DND-41 (cell line): Measurements from ENCODE around the gene MTOR.

Experiments used
- ATAC-seq: fragments of 200-7000 bp; cut with Tn5 transposase; 3 replicates; pipeline ENCODE4 v1.9.1; 2021; ENCODE audit warnings: low read depth; ENCODE audit not compliant: insufficient read depth
- DNase-seq: peaks from one replicate; pipeline ENCODE4 v3.0.0-alpha.2; 2020
- H2AFZ ChIP-seq: 2 replicates; pipeline ENCODE4 v1.6.0; 2012; ENCODE audit warnings: low read depth, low read length
- H3K27ac ChIP-seq: 2 replicates; pipeline ENCODE4 v1.5.1; 2012; ENCODE audit warnings: low read length, inconsistent platforms
- H3K27me3 ChIP-seq: fragments of 200-600 bp; sonication (generic); 2 replicates; pipeline ENCODE4 v1.6.0; 2012; ENCODE audit warnings: low read length, mild to moderate bottlenecking, inconsistent platforms; ENCODE audit not compliant: insufficient read depth, poor library complexity
- H3K36me3 ChIP-seq: 2 replicates; pipeline ENCODE4 v1.5.1; 2012; ENCODE audit warnings: low read length, inconsistent platforms; ENCODE audit not compliant: insufficient read depth
- H3K4me1 ChIP-seq: 2 replicates; pipeline ENCODE4 v1.5.1; 2012; ENCODE audit warnings: mild to moderate bottlenecking, low read length; ENCODE audit not compliant: insufficient read depth
- H3K4me2 ChIP-seq: 2 replicates; pipeline ENCODE4 v1.6.0; 2012; ENCODE audit warnings: mild to moderate bottlenecking, moderate library complexity, low read length, inconsistent platforms; ENCODE audit not compliant: insufficient read depth
- H3K4me3 ChIP-seq, 2 experiments: fragments of 200-600 bp in 1 of 2; shearing (Covaris generic) in 1 of 2; 2 replicates each; pipeline ENCODE4 v1.5.1; 2012 to 2016; ENCODE audit warnings: inconsistent platforms in 2 of 2, low read length in 2 of 2, mild to moderate bottlenecking in 2 of 2, low read depth in 1 of 2, moderate library complexity in 1 of 2
- H3K79me2 ChIP-seq: 2 replicates; pipeline ENCODE4 v1.6.0; 2012; ENCODE audit warnings: low read length, inconsistent platforms; ENCODE audit not compliant: insufficient read depth
- H3K9ac ChIP-seq: 2 replicates; pipeline ENCODE4 v1.6.0; 2012; ENCODE audit warnings: low read depth, mild to moderate bottlenecking, inconsistent platforms, low read length, moderate library complexity
- H3K9me3 ChIP-seq: 2 replicates; pipeline ENCODE4 v1.5.1; 2012; ENCODE audit warnings: low read length, moderate library complexity, mild to moderate bottlenecking, inconsistent platforms; ENCODE audit not compliant: insufficient read depth, severe bottlenecking
- H4K20me1 ChIP-seq: 2 replicates; pipeline ENCODE4 v1.6.0; 2012; ENCODE audit warnings: low read length; ENCODE audit not compliant: insufficient read depth
- EZH2 ChIP-seq: IDR thresholded peaks from 3 replicates; pipeline ENCODE4 v1.6.1; 2012; ENCODE audit warnings: borderline replicate concordance, low read depth, mild to moderate bottlenecking, moderate library complexity, low read length, inconsistent platforms; ENCODE audit not compliant: severe bottlenecking
- TF ChIP-seq, protein P1 (sequence below): IDR thresholded peaks from 2 replicates; pipeline ENCODE4 v1.5.1; 2012; ENCODE audit warnings: borderline replicate concordance, low read length, moderate library complexity, mild to moderate bottlenecking; ENCODE audit not compliant: poor library complexity, severe bottlenecking; ENCODE audit errors: extremely low read depth

Gene MTOR

DNA sequence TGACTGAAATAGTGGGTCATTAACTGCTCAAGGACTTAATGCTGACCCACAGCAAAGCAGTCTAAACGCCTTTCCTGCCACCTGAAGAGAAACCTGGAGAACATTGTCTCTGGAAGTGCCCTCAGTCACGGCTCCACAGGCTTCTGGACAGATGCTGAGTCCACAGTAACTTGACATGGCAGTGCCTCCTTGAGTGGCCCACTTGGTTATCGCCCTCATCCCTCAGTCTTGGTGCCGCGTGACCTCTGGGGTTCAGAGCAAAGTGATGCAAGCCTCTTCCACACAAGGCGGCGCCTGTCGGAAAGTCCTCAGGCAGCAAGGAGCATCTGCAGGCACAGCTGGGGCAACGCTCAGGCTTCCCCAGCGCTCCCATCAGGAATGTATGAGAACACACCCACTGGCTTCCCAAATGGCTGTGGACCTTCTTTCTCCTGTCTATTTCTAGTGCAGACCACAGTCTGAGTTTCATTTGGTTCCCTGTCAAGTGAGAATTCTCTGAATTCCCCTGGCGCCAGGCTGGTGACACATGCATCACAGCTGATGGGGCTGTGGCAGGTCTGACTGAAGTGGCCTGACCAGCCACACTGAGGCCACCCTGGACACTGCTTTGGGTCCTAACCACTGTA is 86.2 kb downstream of the MTOR start:
- no peak overlapping the region for H3K9ac ChIP-seq

DNA sequence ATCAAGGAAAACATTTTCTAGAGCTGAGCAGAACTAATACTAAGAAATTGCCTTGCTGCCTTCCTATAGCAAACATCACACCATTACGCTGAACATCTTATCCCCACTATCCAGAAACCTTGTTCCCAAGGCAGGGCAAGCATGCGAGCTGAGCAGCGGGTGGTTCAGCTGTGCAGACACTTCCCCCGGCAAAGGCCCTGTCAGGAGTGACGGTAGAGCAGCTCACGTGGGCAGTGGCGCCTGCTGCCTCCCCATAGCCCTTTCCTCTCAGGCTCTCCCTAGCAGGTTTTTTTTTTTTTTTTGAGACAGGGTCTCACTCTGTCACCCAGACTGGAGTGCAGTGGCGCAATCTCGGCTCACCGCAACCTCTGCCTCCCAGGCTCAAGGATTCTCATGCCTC is 86.9 kb downstream of the MTOR start:
- ATAC-seq = no peak
- no peak overlapping the region for H3K4me3 ChIP-seq
- H3K4me1 ChIP-seq = no peaks in the 10 kb centered on the region
- H3K27ac ChIP-seq = no peak overlapping the region
- no peak overlapping the region for H2AFZ ChIP-seq
- no peaks in the 10 kb centered on the region for H3K9me3 ChIP-seq
- DNase-seq = no peak
- TF ChIP-seq, protein P1, sequence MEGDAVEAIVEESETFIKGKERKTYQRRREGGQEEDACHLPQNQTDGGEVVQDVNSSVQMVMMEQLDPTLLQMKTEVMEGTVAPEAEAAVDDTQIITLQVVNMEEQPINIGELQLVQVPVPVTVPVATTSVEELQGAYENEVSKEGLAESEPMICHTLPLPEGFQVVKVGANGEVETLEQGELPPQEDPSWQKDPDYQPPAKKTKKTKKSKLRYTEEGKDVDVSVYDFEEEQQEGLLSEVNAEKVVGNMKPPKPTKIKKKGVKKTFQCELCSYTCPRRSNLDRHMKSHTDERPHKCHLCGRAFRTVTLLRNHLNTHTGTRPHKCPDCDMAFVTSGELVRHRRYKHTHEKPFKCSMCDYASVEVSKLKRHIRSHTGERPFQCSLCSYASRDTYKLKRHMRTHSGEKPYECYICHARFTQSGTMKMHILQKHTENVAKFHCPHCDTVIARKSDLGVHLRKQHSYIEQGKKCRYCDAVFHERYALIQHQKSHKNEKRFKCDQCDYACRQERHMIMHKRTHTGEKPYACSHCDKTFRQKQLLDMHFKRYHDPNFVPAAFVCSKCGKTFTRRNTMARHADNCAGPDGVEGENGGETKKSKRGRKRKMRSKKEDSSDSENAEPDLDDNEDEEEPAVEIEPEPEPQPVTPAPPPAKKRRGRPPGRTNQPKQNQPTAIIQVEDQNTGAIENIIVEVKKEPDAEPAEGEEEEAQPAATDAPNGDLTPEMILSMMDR = no peak
- H4K20me1 ChIP-seq = no peaks in the 10 kb centered on the region; the same call in 1 of the 2 replicates
- no peak overlapping the region for H3K9ac ChIP-seq
- H3K4me2 ChIP-seq = no peak overlapping the region
- H3K79me2 ChIP-seq = no peaks in the 10 kb centered on the region
- H3K27me3 ChIP-seq = no peaks in the 10 kb centered on the region
- peaks cover 45% of the 10 kb centered on the region for H3K36me3 ChIP-seq

More for the DNA sequence above, 86.2 kb downstream of the MTOR start:
- no peaks in the 10 kb centered on the region for H3K9me3 ChIP-seq
- DNase-seq (no peak), ATAC-seq (no peak)
- peaks cover 49% of the 10 kb centered on the region for H3K36me3 ChIP-seq
- H3K4me1 ChIP-seq = no peaks in the 10 kb centered on the region
- no peaks in the 10 kb centered on the region; the same call in 1 of the 2 replicates for H4K20me1 ChIP-seq
- H2AFZ ChIP-seq = no peak overlapping the region
- no peaks in the 10 kb centered on the region for H3K27me3 ChIP-seq
- no peaks in the 10 kb centered on the region for H3K79me2 ChIP-seq
- H3K4me2 ChIP-seq = no peak overlapping the region
- TF ChIP-seq, protein P1 = no peak
- no peak for TF ChIP-seq EZH2
- no peak overlapping the region for H3K4me3 ChIP-seq
- H3K27ac ChIP-seq = no peak overlapping the region

DNA sequence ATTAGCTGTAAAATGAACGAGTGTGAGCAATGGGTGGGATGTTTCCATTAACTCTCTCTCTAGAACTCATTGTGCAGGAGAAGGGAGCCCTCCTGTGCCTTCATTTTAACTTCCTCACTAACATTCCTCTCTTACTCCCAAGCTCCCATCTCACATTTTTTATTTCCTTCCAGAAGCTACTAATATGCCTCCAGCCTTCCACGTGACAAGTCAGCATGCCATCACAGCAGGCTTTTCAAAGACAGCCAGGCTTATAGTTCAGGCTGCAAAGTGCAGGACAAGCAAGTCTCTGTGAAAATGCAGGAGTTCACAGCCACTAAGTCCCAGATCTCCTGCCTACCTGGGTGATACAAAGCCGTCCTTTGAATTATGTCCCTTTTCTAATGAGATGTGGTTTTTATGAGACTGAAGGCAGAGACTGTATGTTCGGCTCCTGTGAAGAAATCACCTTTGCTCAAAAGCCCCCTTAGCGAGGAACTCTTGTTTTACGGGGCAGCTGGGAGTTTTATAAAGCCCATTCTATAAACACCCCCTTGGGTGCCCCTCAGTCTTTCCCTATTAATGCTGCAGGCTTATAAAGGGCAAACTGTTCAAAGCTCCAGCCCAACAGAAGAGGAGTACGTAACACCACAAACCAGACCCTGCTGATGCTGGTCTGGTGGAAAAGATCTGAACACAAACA is 87.9 kb downstream of the MTOR start:
- Histone ChIP-seq H2AFZ (no peak overlapping the region), H3K4me1 (no peaks in the 10 kb centered on the region), H3K4me2 (no peak overlapping the region), H3K4me3 (no peak overlapping the region), H3K27ac (no peak overlapping the region), H3K9me3 (no peaks in the 10 kb centered on the region), H3K79me2 (no peaks in the 10 kb centered on the region), H3K36me3 (peaks cover 38% of the 10 kb centered on the region), H4K20me1 (no peaks in the 10 kb centered on the region; the same call in 1 of the 2 replicates), H3K9ac (no peak overlapping the region), H3K27me3 (no peaks in the 10 kb centered on the region)
- DNase-seq (no peak), ATAC-seq (no peak)
- TF ChIP-seq, protein P1 = no peak
- TF ChIP-seq EZH2 = no peak
